H1 (cell line): ENCODE results near the gene DACT1. TPM values are rescaled to one million over a fixed set of nuclear protein-coding genes. Genes with fewer than 3 reads are reported as not detected.

Experiments used
- EGR1 ChIP-seq: IDR thresholded peaks from 2 replicates; pipeline ENCODE4 v1.6.1; 2011; ENCODE audit warnings: low read depth, low read length, borderline replicate concordance
- GABPA ChIP-seq: IDR thresholded peaks from 2 replicates; pipeline ENCODE4 v1.6.1; 2011; ENCODE audit warnings: mild to moderate bottlenecking, low read length, moderate library complexity, borderline replicate concordance; ENCODE audit not compliant: insufficient read depth
- HDAC2 ChIP-seq, 2 experiments: fragments of 300-600 bp in 1 of 2; sonication (generic) in 1 of 2; IDR thresholded peaks; 2 replicates each; pipeline ENCODE4 v1.6.1; 2011 to 2012; ENCODE audit warnings: low read depth in 2 of 2, low read length in 2 of 2, mild to moderate bottlenecking in 2 of 2, moderate library complexity in 2 of 2, borderline replicate concordance in 1 of 2, inconsistent platforms in 1 of 2
- PHF8 ChIP-seq: fragments of 200-600 bp; sonication (generic); conservative IDR thresholded peaks from 2 replicates; pipeline ENCODE4 v1.7.1; 2012; ENCODE audit warnings: low read depth, mild to moderate bottlenecking, inconsistent platforms, low read length, moderate library complexity
- RAD21 ChIP-seq, 2 experiments: IDR thresholded peaks in 1 of 2; conservative IDR thresholded peaks in 1 of 2; 2 replicates each; pipeline ENCODE4 v1.6.1; 2011; ENCODE audit warnings: low read depth in 2 of 2, low read length in 2 of 2, improper control_type of control experiment in 1 of 2, inconsistent platforms in 1 of 2, mild to moderate bottlenecking in 1 of 2, moderate library complexity in 1 of 2
- TAF1 ChIP-seq: IDR thresholded peaks from 2 replicates; pipeline ENCODE4 v1.6.1; 2011; ENCODE audit warnings: mild to moderate bottlenecking, low read depth, low read length
- polyA plus RNA-seq, 7 experiments: library from polyadenylated mRNA; depleted of rRNA in 3 of 7; stranded (reverse) in 5 of 7; unstranded in 2 of 7; fragments of >200 nt in 5 of 7; fragments of 200-250 nt in 2 of 7; gene quantifications; 1 replicate in 5 of 7; 2 replicates in 1 of 7; 4 replicates in 1 of 7; pipeline versions ENCODE4 v1.2.1 to v1.2.3, GENCODE V29; 2011 to 2013; ENCODE audit warnings: missing spikeins in 2 of 7, mixed read lengths in 2 of 7
- total RNA-seq: library from RNA; stranded (reverse); fragmentation: NEBNext Ultra II Directional; extraction: Animal tissue kit (Norgen Biotek cat#: 25700); gene quantifications from 2 replicates; pipeline ENCODE4 v1.2.1, GENCODE V29; 2021
- TF ChIP-seq, protein P1 (sequence below), 3 experiments: IDR thresholded peaks; 1 replicate in 2 of 3; 2 replicates in 1 of 3; pipeline versions ENCODE4 v1.5.1 to v1.6.1; 2011; ENCODE audit warnings: low read length in 3 of 3, mild to moderate bottlenecking in 3 of 3, inconsistent platforms in 2 of 3, low read depth in 1 of 3, moderate library complexity in 1 of 3; ENCODE audit not compliant: insufficient read depth in 1 of 3; ENCODE audit errors: control extremely low read depth in 1 of 3

DACT1 gene
- total and polyA plus RNA-seq, 2 of the 8 experiments (the other 6 are each of a cell fraction or from before 2014, with no cell fraction given) = 3.2 to 29.8 TPM

GRCh38 chr14:58637391-58638230, at the start of gene DACT1 (continued):
- TF ChIP-seq, protein P1, sequence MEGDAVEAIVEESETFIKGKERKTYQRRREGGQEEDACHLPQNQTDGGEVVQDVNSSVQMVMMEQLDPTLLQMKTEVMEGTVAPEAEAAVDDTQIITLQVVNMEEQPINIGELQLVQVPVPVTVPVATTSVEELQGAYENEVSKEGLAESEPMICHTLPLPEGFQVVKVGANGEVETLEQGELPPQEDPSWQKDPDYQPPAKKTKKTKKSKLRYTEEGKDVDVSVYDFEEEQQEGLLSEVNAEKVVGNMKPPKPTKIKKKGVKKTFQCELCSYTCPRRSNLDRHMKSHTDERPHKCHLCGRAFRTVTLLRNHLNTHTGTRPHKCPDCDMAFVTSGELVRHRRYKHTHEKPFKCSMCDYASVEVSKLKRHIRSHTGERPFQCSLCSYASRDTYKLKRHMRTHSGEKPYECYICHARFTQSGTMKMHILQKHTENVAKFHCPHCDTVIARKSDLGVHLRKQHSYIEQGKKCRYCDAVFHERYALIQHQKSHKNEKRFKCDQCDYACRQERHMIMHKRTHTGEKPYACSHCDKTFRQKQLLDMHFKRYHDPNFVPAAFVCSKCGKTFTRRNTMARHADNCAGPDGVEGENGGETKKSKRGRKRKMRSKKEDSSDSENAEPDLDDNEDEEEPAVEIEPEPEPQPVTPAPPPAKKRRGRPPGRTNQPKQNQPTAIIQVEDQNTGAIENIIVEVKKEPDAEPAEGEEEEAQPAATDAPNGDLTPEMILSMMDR (IDR thresholded peaks at IDR 0.05; ENCODE audit: control extremely low read depth in 1 of 3, insufficient read depth in 1 of 3, low read depth in 1 of 3, low read length in 3 of 3) = 0 out of 4 replicates have a peak, but pooled peaks of 1 of the 3 experiments have one; percentile 2
- TF ChIP-seq TAF1 (no peak), EGR1 (no peak), HDAC2 (IDR thresholded peaks at IDR 0.05; ENCODE audit: borderline replicate concordance in 1 of 2, low read depth in 2 of 2, low read length in 2 of 2) (0 out of 4 replicates have a peak, but pooled peaks of 1 of the 2 experiments have one; percentile 16), GABPA (no peak), PHF8 (0 out of 2 replicates have a peak, but pooled peaks have one; percentile 28), RAD21 (IDR thresholded peaks at IDR 0.05 in 1 of 2, conservative IDR thresholded peaks at IDR 0.05 in 1 of 2; ENCODE audit: low read depth in 2 of 2, low read length in 2 of 2) (0 out of 4 replicates have a peak, but pooled peaks of 1 of the 2 experiments have one; percentile 2)
